K562 (cell line): Measurements from ENCODE around the gene FRMPD2. TPM values are rescaled to one million over a fixed set of nuclear protein-coding genes. Genes with fewer than 3 reads are reported as not detected.
A peak's percentile ranks its signal among the peaks of the same experiment; 100 is the strongest.

ENCODE experiments used
- ATAC-seq: fragments of 200-7000 bp; cut with Tn5 transposase; 3 replicates; pipeline ENCODE4 v1.9.1; 2020; ENCODE audit warnings: moderate library complexity
- BruUV-seq: library from RNA; stranded (reverse); fragments of 400-500 nt; replicated peaks from 2 replicates; lab custom pipeline; 2021; lab: Mats Ljungman, UMichigan
- CTCF ChIA-PET: fragments of 300-600 bp; formaldehyde crosslinking; extraction: SDS; loops from one replicate; lab custom pipeline; 2021; ENCODE audit warnings: low intra/inter-chr PET ratio; lab: Yijun Ruan, JAX
- POLR2A ChIA-PET: fragments of 300-600, 350-650 bp; sonication (Branson Sonifier 250); formaldehyde crosslinking; extraction: SDS; loops from one replicate; lab custom pipeline; 2021; ENCODE audit warnings: antibody characterized with exemption, inconsistent platforms; lab: Yijun Ruan, JAX
- DNase-seq, 4 experiments: peaks; one replicate each; pipeline versions ENCODE4 v3.0.0 to v3.0.0-alpha.2; 2011 to 2018; ENCODE audit warnings: low spot score in 3 of 4, mixed read lengths in 3 of 4; ENCODE audit errors: extremely low read depth in 1 of 4
- FAIRE-seq: peaks from 2 replicates; lab custom pipeline; 2011; peaks lifted over from hg19 to GRCh38; lab: Jason Lieb, UNC
- H2AFZ ChIP-seq: 2 replicates; pipeline ENCODE4 v1.6.0; 2011; ENCODE audit warnings: low read depth, low read length, control low read depth, inconsistent platforms
- H3K27ac ChIP-seq: fragments of 200-600 bp; 3 replicates; pipeline ENCODE4 v1.8.0; 2011; ENCODE audit warnings: low read depth, mild to moderate bottlenecking, control low read depth, inconsistent platforms, low read length, moderate library complexity, mixed read lengths; ENCODE audit errors: extremely low read depth
- H3K27me3 ChIP-seq, 2 experiments: fragments of 300-600 bp in 1 of 2; 2 replicates in 1 of 2; 3 replicates in 1 of 2; pipeline versions ENCODE4 v1.6.0 to v1.8.0; 2011; ENCODE audit warnings: inconsistent platforms in 2 of 2, low read length in 2 of 2, mild to moderate bottlenecking in 1 of 2, mixed read lengths in 1 of 2, moderate library complexity in 1 of 2; ENCODE audit not compliant: control insufficient read depth in 2 of 2, insufficient read depth in 2 of 2
- H3K36me3 ChIP-seq: fragments of 300-600 bp; 3 replicates; pipeline ENCODE4 v1.8.0; 2011; ENCODE audit warnings: mild to moderate bottlenecking, low read length, inconsistent platforms; ENCODE audit not compliant: control insufficient read depth, insufficient read depth
- H3K4me1 ChIP-seq, 2 experiments: fragments of 200-600 bp in 1 of 2; replicated peaks in 1 of 2; 2 replicates in 1 of 2; 3 replicates in 1 of 2; pipeline versions ENCODE4 v1.5.1 to v1.8.0; 2011; ENCODE audit warnings: inconsistent platforms in 2 of 2, low read length in 2 of 2, mild to moderate bottlenecking in 1 of 2, mixed read lengths in 1 of 2, moderate library complexity in 1 of 2; ENCODE audit not compliant: control insufficient read depth in 2 of 2, insufficient read depth in 2 of 2
- H3K4me2 ChIP-seq: 2 replicates; pipeline ENCODE4 v1.6.1; 2011; ENCODE audit warnings: low read length, control low read depth, inconsistent platforms, mixed read lengths; ENCODE audit not compliant: insufficient read depth
- H3K4me3 ChIP-seq: fragments of 200-600 bp; sonication (generic), shearing (Covaris generic); 2 replicates; pipeline ENCODE4 v1.5.1; 2016; ENCODE audit warnings: control low read depth, inconsistent platforms
- H3K79me2 ChIP-seq: fragments of 200-600 bp; 3 replicates; pipeline ENCODE4 v1.8.0; 2011; ENCODE audit warnings: low read length, inconsistent platforms; ENCODE audit not compliant: control insufficient read depth, insufficient read depth
- H3K9ac ChIP-seq, 2 experiments: 2 replicates each; pipeline versions ENCODE4 v1.6.0 to v1.6.1; 2011; ENCODE audit warnings: low read depth in 2 of 2, low read length in 2 of 2, control low read depth in 1 of 2, inconsistent platforms in 1 of 2, mild to moderate bottlenecking in 1 of 2, mixed read lengths in 1 of 2; ENCODE audit not compliant: insufficient read depth in 1 of 2
- H3K9me1 ChIP-seq: one replicate; pipeline ENCODE4 v1.6.0; 2011; ENCODE audit warnings: inconsistent platforms, mild to moderate bottlenecking, low read length, moderate library complexity; ENCODE audit not compliant: control insufficient read depth, insufficient read depth
- H3K9me3 ChIP-seq: replicated peaks from 2 replicates; pipeline ENCODE4 v1.5.1; 2011; ENCODE audit warnings: low read depth, low read length, inconsistent platforms; ENCODE audit not compliant: control insufficient read depth, insufficient read depth
- H4K20me1 ChIP-seq: replicated peaks from 2 replicates; pipeline ENCODE4 v1.6.1; 2011; ENCODE audit warnings: low read length, inconsistent platforms, mixed read lengths; ENCODE audit not compliant: control insufficient read depth, insufficient read depth
- ATF7 ChIP-seq: fragments of 450-650 bp; IDR thresholded peaks from 2 replicates; pipeline ENCODE4 v1.7.1; 2014; ENCODE audit warnings: mild to moderate bottlenecking, moderate library complexity
- CSDE1 ChIP-seq, 2 experiments: fragments of 450-650 bp; IDR thresholded peaks; 2 replicates each; pipeline ENCODE4 v1.6.1; 2016; ENCODE audit warnings: mild to moderate bottlenecking in 1 of 2
- MEF2D ChIP-seq: conservative IDR thresholded peaks from 2 replicates; pipeline ENCODE4 v1.6.1; 2016; ENCODE audit warnings: low read depth, missing genetic modification characterization, missing compliant biosample characterization
- PHTF2 ChIP-seq: fragments of 250-450 bp; sonication (Bioruptor Pico); IDR thresholded peaks from 2 replicates; pipeline ENCODE4 v1.5.0; 2021; ENCODE audit warnings: mild to moderate bottlenecking
- RBM39 ChIP-seq: fragments of 200-400 bp; formaldehyde crosslinking; optimal IDR thresholded peaks from 2 replicates; pipeline ENCODE3; 2018; ENCODE audit warnings: low read depth, low read length
- SP1 ChIP-seq: sonication (generic); formaldehyde crosslinking; IDR thresholded peaks from 2 replicates; pipeline ENCODE4 v1.8.1; 2022; ENCODE audit warnings: mild to moderate bottlenecking, missing genetic modification reagents
- TAF15 ChIP-seq: fragments of 200-400 bp; formaldehyde crosslinking; IDR thresholded peaks from 2 replicates; pipeline ENCODE4 v1.6.1; 2017; ENCODE audit warnings: mild to moderate bottlenecking, low read depth, low read length, moderate library complexity
- ZNF184 ChIP-seq: sonication (generic); formaldehyde crosslinking; IDR thresholded peaks from 2 replicates; pipeline ENCODE4 v1.5.0; 2020; ENCODE audit warnings: missing genetic modification reagents
- ZNF695 ChIP-seq: fragments of 450-650 bp; formaldehyde crosslinking; IDR thresholded peaks from 2 replicates; pipeline ENCODE4 v1.4.0; 2020; ENCODE audit warnings: mild to moderate bottlenecking, moderate library complexity
- WGBS: fragments of 100-300 bp; shearing (Covaris generic); methylation state at CpG from one replicate; pipeline ENCODE4 v1.1.6; 2016; ENCODE audit warnings: low coverage, mixed read lengths; ENCODE audit not compliant: insufficient coverage; ENCODE audit errors: missing lambda C conversion rate; 5-methylcytosine and 5-hydroxymethylcytosine counted together
- in situ Hi-C: fragments of 300-500 bp; cut with MboI; formaldehyde crosslinking; loops from 4 replicates; pipeline ENCODE4 v1.15.0; 2018; ENCODE audit warnings: inconsistent platforms, mixed read lengths
- intact Hi-C: fragments of 100-400 bp; cut with micrococcal nuclease; formaldehyde crosslinking; loops from 2 replicates; pipeline ENCODE4 v1.14.2; 2022
- polyA plus RNA-seq, 8 experiments: library from polyadenylated mRNA; depleted of rRNA in 4 of 8; stranded (reverse) in 5 of 8; unstranded in 3 of 8; fragments of >200 nt; fragmentation: Nextera tagmentation in 2 of 8; fragmentation: Illumina TruSeq in 1 of 8; extraction: Ambion mirVana in 2 of 8; extraction: Trizol in 1 of 8; gene quantifications; 2 replicates each; pipeline versions ENCODE4 v1.2.1 to v1.2.3, GENCODE V29; 2011 to 2014; ENCODE audit warnings: inconsistent platforms in 1 of 8, missing spikeins in 1 of 8
- total RNA-seq, 7 experiments: library from RNA; depleted of rRNA in 6 of 7; stranded (reverse); fragments of >200 nt in 6 of 7; fragmentation: Illumina TruSeq in 2 of 7; extraction: Trizol in 2 of 7; gene quantifications; 2 replicates each; pipeline versions ENCODE4 v1.2.1 to v1.2.3, GENCODE V29; 2011 to 2021; ENCODE audit warnings: low replicate concordance in 1 of 7
- TF ChIP-seq, protein P1 (sequence below): fragments of 250-450 bp; sonication (Bioruptor Pico); IDR thresholded peaks from 2 replicates; pipeline ENCODE4 v1.8.0; 2022; ENCODE audit warnings: moderate library complexity, mild to moderate bottlenecking, inconsistent platforms
- TF ChIP-seq, protein P2 (sequence below): fragments of 450-650 bp; IDR thresholded peaks from 2 replicates; pipeline ENCODE4 v1.6.1; 2018; ENCODE audit not compliant: partially characterized antibody
- TF ChIP-seq, protein P3 (sequence below): fragments of 450-650 bp; IDR thresholded peaks from 2 replicates; pipeline ENCODE4 v1.6.1; 2017; ENCODE audit warnings: antibody characterized with exemption

Gene FRMPD2
- total and polyA plus RNA-seq, 9 of the 15 experiments (the other 6 are each of a cell fraction or from before 2014, with no cell fraction given) = 0.12 to 0.95 (median 0.33) TPM

DNA sequence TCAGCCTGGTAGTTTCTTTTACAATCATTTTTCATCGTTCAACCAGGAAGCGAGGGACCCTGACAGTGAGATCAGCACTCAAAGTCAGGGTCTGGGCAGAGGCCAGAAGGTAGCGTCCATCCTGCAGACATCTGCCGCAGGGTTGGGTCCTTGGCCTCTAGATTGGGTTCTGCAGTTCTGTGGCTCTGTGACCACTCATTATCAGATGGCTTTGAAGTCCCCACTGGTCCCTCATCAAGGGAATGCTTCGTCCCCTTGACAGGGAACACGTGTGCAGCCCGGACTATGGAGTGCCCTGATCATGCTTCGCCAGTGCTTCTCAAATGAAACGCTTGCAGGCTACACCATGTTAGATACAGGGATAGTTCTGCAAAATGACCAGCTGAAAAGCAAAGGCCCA lies 64.1 kb downstream of the FRMPD2 start:
- Histone ChIP-seq H3K27me3 (peaks cover 0 to 23% of the 10 kb centered on the region in 2 experiments; a peak in 3 of 5 replicates), H3K4me1 (no peaks in the 10 kb centered on the region), H3K4me3 (no peak overlapping the region), H2AFZ (no peak overlapping the region), H4K20me1 (no peaks in the 10 kb centered on the region), H3K36me3 (no peaks in the 10 kb centered on the region), H3K9me1 (no peaks in the 10 kb centered on the region), H3K27ac (no peak overlapping the region), H3K9me3 (no peaks in the 10 kb centered on the region), H3K4me2 (no peak overlapping the region), H3K9ac (no peak overlapping the region), H3K79me2 (no peaks in the 10 kb centered on the region)
- ATAC-seq = no peak
- ChIA-PET POLR2A (no interaction called here), CTCF (no interaction called here)
- BruUV-seq = no TSS peak
- in situ Hi-C loops (loop anchor here (5.0 kb wide), 1 partner anchor 302 kb away; no protein-coding TSS in a partner anchor), intact Hi-C loops (no loop called here)
- TF ChIP-seq, protein P1, sequence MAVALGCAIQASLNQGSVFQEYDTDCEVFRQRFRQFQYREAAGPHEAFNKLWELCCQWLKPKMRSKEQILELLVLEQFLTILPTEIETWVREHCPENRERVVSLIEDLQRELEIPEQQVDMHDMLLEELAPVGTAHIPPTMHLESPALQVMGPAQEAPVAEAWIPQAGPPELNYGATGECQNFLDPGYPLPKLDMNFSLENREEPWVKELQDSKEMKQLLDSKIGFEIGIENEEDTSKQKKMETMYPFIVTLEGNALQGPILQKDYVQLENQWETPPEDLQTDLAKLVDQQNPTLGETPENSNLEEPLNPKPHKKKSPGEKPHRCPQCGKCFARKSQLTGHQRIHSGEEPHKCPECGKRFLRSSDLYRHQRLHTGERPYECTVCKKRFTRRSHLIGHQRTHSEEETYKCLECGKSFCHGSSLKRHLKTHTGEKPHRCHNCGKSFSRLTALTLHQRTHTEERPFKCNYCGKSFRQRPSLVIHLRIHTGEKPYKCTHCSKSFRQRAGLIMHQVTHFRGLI = no peak
- TF ChIP-seq RBM39 = no peak
- TF ChIP-seq PHTF2 = no peak
- TF ChIP-seq, protein P2, sequence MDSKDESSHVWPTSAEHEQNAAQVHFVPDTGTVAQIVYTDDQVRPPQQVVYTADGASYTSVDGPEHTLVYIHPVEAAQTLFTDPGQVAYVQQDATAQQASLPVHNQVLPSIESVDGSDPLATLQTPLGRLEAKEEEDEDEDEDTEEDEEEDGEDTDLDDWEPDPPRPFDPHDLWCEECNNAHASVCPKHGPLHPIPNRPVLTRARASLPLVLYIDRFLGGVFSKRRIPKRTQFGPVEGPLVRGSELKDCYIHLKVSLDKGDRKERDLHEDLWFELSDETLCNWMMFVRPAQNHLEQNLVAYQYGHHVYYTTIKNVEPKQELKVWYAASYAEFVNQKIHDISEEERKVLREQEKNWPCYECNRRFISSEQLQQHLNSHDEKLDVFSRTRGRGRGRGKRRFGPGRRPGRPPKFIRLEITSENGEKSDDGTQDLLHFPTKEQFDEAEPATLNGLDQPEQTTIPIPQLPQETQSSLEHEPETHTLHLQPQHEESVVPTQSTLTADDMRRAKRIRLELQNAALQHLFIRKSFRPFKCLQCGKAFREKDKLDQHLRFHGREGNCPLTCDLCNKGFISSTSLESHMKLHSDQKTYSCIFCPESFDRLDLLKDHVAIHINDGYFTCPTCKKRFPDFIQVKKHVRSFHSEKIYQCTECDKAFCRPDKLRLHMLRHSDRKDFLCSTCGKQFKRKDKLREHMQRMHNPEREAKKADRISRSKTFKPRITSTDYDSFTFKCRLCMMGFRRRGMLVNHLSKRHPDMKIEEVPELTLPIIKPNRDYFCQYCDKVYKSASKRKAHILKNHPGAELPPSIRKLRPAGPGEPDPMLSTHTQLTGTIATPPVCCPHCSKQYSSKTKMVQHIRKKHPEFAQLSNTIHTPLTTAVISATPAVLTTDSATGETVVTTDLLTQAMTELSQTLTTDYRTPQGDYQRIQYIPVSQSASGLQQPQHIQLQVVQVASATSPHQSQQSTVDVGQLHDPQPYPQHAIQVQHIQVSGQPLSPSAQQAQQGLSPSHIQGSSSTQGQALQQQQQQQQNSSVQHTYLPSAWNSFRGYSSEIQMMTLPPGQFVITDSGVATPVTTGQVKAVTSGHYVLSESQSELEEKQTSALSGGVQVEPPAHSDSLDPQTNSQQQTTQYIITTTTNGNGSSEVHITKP = no peak
- TF ChIP-seq ZNF184 = no peak
- TF ChIP-seq, protein P3, sequence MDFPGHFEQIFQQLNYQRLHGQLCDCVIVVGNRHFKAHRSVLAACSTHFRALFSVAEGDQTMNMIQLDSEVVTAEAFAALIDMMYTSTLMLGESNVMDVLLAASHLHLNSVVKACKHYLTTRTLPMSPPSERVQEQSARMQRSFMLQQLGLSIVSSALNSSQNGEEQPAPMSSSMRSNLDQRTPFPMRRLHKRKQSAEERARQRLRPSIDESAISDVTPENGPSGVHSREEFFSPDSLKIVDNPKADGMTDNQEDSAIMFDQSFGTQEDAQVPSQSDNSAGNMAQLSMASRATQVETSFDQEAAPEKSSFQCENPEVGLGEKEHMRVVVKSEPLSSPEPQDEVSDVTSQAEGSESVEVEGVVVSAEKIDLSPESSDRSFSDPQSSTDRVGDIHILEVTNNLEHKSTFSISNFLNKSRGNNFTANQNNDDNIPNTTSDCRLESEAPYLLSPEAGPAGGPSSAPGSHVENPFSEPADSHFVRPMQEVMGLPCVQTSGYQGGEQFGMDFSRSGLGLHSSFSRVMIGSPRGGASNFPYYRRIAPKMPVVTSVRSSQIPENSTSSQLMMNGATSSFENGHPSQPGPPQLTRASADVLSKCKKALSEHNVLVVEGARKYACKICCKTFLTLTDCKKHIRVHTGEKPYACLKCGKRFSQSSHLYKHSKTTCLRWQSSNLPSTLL = no peak
- no peak for TF ChIP-seq SP1
- TF ChIP-seq MEF2D (tag) = no peak
- TF ChIP-seq TAF15 = no peak
- TF ChIP-seq ZNF695 = no peak
- TF ChIP-seq ATF7 = no peak
- TF ChIP-seq CSDE1 (IDR thresholded peaks at IDR 0.05) = no peak
- under 1% methylated on average over 9 of the region's 9 CpGs for WGBS
- peak; percentile 11 for FAIRE-seq
- no peak for DNase-seq
